NCI-H345 treated with DMSO at 0.1 percent for 48 hours (cell line): ENCODE results near the gene MPZ.
"Not testable (repeated sequence)": the region's sequence is repeated elsewhere in the genome, so short reads cannot be mapped to it uniquely, and the experiment has no call there.

Source experiments
- DNase-seq: peaks from one replicate; lab custom pipeline; 2025; ENCODE audit not compliant: unreplicated experiment; lab: John Stamatoyannopoulos, UW

The MPZ gene

DNA sequence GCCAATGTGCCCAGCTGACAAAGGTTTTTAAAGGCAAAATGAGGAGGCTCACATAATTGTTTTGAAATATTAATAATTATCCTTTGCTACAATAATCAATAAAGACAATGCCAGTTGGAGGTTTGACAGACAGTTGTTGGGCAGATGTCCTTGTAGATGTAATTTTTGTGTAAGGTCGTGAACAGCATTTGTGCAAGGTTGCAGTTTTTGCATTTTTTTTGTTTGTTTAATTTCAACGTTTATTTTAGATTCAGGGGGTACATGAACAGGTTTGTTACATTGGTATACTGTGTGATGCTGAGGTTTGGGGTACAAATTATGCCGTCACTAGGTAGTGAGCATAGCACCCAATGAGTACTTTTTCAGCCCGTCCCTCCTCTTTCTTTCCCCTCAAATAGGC lies 9.3 kb downstream of the MPZ start:
- DNase-seq, result no peak

DNA sequence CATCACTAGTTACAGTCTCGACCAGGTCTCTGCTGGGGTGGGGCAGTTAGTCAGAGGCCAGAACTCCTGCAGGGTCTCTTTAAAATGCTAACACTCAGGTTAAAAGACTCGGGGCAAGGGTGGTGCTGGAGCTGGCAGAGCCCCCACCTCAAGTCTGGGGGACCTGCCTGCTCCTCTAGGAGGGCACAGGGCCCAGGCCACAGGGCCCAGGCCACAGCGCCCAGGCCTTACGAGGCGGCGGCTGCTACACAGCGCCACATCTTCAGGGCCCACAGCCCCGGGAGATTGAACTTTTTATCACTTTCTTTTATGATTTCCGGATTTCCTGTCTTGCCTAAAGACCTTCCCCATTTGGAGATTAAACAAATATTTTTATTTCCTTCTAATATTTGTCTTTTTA lies 10.4 kb downstream of the MPZ start:
- DNase-seq, result no peak

DNA sequence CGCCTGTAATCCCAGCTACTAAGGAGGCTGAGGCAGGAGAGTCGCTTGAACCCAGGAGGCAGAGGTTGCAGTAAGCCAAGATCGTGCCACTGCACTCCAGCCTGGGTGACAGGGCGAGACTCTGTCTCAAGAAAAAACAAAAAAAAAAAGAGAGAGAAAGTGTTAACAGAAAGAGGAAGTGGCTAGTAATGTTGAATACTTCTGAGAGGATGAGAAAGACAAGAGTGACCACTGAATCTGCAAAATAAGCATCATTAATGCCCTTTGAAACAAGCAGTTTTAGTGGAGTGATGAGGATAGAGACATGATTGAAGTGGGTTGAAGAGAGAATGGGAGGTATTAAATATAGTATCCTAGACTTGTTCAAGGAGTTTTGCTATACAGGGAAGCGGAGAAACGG lies 11.7 kb downstream of the MPZ start:
- DNase-seq, result no peak

DNA sequence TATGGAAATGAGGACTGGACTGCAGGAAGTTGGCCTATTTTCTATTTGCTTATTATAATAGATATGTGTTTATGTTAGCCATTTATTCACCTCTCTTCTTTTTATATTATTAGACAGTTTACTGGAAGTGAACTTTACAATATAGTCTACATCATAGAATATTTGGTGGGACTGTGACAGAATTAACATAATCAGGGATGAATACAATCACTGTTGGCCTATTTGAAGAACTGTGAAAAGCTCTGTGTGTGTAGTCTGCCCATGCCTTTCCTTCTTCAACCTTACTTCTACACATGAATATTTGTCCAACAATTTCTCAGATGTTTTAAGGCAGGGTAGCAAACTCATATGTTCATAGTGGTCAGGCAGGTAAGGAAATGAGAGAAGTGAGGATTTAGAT lies 12.4 kb downstream of the MPZ start:
- DNase-seq, result no peak

DNA sequence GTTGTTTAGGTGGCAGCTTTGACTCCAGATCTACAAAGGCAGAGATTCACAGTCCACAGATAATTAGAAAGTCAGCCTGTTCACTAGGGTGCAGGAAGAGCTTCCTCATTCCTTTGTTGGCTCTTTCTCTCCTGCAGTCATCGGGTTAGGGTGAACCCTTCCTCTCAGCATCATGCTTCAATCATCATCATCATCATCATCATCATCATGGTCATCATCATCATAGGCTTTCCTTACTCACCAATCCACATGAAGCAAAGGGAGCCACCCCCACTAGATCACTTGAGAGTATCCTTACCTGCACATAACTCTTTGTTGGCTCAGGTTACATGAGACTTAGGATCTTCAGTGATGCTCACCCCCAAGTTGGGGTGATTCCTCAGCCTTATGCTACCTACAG lies 19.0 kb downstream of the MPZ start:
- DNase-seq, result no peak

DNA sequence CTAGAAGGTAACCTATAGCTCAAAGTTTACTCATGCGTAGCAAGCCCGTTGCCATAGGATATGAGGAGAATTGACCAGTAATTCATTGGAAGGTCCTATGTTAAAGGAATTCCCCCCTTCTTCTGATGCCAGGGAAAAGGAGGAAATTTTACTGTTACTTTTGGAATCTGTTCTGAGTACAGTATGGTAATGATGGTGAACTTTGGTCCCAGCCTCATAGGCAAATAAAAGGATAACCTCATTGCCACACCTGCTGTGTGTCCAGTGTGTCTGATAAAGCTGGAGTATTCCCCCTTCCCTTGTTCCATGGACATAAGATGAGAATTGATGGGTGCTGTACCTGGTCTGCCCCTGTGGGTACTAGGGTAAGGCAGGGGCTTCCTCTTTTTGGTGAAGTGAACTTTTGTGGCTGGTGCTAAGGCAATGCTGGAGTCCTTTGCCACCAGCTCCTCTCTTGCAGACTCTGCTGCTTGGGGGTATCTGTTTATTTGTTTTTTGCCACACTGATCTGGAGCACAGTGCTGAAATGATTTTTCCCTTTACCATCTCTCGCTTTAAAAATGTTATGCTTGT lies 22.2 kb downstream of the MPZ start:
- no peak for DNase-seq

DNA sequence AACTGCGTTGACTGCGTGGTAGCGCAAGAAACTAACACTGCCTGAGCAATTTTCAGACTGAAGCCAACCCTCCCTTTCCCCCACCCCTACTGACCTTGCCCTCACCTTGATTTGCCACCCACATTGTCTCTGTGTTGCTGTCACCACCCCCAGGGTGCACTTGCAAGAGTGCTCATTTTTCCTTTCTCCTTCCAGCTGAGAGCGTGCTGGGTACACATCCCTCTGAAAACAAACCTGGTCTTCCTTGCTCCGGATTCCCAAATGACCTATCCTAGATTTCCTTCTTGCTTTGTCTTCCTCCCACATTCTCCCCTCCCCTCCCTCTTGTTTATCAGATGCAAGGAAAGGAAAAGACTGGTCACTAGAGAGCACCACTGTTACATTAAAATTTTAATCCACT lies 24.2 kb downstream of the MPZ start:
- DNase-seq, result no peak

DNA sequence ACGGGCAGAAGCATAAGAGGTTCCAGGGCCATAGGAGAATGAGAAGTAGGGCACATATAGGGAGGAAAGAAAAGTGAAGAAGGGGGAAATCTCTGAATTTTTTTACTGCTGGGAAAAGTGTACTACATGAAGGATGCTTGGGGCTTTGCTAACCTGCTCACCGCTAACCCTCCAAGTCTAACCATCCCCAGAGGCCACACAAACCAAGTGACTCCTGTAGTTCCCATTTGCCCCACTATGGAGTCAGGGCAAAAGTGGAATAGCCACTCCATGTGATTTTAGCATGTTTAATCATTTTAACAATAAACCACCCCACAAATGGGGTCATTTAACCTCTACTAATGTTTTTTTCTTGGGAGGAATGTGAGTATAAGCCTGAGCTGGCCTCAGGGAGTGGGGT lies 24.7 kb downstream of the MPZ start:
- no peak for DNase-seq

DNA sequence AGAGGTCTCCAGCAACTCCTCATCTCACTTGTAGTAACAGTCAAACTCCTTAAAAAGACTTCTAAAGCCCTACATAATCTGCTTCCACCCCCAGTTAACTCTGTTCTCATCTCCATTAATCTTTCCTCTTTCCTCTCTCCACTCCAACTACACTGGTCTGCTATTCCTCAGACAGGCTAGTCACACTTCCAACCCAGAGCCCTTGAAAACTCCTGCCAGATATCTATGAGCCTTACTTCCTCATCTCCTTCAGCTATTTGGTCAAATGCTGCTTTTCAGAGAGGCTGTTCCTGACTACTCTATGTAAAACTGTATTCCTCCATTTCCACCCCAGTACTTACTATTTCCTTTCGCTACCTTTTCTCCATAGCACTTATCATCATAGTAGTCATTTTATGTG lies 26.8 kb downstream of the MPZ start:
- DNase-seq, result no peak

DNA sequence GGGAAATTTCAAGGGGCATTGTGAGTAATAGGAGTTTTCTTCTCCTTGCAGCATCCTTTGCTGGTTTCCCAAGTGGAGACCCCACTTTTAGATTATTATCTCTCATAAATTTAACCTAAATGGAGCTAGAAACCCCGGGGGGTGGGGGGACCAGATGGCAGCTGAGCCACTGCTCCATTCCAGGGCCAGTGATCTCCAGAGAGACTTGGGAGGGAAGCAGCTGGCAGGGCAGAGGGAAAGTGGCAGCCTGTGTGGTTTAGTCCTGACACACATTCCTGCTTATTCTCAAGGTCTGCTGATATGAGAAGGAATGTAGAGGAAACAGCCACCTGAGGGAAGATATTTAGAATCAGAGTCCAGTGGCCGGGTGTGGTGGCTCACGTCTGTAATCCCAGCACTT lies 34.9 kb downstream of the MPZ start:
- no peak for DNase-seq

DNA sequence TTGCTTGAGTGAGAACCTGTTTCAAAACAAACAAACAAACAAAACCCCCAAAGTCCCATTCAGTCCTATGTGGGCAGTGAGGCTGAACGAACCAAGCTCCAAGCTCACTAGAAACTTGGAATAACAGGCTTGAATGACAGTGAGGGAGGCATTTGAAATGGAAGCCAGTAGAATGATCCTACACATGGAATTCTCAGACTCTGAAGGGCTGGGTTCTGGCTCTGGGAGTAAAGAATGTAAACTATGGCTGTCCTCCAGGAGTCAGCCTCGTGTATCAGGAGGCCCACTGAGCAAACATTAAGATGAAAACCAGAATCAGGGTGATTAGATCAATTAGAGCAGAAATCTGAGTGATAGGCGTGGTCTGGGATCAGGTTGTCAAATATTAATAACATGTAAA lies 36.4 kb downstream of the MPZ start:
- DNase-seq, result no peak

DNA sequence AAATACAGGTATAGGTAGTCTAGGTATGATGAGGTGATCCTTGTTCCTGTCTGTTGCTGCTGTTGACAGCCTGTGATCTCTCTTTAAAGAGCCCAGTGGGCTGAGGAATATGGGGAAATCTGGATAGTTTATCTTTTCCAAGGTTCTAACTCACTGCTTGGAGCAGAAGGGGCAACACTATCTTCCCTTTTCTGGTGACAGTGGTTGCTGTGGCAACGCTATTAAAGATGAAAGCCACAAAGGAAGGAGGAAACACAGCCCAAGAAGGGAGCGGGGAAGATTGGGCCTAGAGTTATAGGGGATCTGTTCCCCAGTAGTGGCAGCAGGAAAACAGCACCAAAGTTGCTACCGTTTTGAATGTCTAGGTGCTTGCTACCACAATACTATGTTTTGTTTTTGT lies 42.4 kb downstream of the MPZ start:
- DNase-seq, result no peak

DNA sequence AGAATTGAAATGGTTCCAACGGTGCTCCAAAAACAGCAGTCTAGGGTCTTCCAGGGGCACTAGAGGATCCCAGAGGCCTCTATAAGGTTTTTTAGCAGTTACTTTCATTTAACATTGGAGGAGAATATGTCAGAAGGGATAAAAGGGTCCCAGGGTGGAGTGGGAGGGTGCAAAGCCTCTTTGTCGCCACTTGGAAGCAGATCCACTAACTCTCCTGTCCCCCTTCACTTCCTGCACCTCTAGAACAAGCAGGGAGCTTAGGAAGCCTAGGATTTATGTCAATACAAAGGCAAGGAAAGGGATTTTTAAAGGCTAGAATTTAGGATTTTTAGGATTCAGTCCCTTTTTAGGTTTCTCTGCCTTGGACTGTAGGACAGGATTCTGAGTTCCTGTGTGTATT lies 42.9 kb downstream of the MPZ start:
- no peak for DNase-seq

DNA sequence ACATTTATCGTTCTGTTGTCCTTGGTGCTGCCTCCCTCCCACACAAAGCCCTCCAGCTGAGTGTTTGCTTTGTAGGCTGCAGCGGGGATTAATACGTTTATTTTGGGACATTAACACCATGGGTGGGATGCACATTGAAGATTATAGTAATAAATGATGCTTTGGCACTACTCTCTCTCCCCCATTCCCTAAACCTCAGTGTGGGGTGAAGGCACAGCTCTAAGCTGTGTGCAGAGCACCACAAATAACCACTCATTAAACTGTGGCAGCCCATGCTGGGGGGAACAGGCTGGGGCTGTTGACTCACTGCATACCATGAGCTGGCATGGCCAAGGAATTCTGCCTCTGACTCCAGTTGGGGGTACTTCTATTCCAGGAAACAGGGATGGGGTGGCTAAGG lies 43.6 kb downstream of the MPZ start:
- DNase-seq, result no peak

DNA sequence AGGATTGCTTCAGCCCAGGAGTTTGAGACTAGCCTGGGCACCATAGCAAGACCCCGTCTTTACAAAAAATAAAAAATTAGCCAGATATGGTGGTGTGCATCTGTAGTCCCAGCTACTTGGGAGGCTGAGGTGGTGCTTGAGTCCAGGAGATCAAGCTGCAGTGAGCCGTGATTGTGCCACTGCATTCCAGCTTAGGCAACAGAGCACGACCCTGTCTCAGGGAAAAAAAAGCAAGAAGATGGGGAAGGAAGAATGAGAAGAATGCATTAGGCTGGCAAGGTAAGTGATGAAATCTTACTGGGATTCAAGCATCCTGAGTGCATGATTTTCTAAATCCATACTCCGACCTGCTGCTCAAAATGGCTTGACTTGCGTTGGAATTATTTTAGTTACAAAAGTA lies 44.5 kb downstream of the MPZ start:
- DNase-seq, result no peak

DNA sequence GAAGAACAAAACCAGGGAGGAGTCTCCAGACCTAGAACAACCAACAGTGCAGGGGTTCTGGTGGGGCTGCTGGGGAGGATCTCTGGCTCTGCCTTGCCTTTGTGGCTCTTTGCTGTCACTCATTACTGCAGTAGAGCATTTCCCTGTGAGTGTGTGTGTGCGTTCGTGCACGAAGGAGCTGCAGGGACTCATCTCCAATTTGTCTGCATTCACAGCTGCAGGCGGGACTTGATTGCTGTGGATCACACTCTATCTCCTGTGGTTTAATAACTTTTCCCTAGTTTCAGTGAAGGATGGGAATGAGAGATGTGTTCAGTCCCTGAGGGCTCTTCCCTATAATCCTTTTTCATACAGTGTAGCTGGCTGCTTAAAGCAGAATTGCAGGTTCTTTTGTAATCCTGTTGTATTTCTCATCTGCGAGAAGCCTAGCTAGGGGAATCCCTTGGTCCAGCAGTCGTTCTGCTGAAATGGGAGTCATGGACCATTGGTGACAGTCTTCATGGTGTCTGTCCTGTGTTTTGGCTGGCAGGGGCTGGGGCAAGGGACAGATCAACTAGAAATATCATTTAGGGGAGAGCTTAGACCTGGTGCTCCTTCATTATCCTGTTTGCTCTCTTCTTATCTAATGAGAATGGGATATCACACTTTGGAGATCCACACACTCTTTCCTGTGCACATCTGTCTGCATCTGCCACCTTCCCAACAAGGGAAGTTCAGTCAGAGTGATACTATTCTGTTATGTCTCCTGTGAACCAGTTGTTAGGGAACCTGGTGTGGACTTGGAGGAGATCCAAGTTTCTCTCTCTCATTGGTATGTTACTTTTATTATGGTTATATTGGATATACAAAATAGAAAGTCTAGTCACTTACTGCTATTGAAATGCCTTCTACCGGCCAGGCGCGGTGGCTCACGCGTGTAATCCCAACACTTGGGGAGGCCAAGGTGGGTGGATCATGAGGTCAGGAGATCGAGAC lies 48.2 kb downstream of the MPZ start:
- no peak for DNase-seq

DNA sequence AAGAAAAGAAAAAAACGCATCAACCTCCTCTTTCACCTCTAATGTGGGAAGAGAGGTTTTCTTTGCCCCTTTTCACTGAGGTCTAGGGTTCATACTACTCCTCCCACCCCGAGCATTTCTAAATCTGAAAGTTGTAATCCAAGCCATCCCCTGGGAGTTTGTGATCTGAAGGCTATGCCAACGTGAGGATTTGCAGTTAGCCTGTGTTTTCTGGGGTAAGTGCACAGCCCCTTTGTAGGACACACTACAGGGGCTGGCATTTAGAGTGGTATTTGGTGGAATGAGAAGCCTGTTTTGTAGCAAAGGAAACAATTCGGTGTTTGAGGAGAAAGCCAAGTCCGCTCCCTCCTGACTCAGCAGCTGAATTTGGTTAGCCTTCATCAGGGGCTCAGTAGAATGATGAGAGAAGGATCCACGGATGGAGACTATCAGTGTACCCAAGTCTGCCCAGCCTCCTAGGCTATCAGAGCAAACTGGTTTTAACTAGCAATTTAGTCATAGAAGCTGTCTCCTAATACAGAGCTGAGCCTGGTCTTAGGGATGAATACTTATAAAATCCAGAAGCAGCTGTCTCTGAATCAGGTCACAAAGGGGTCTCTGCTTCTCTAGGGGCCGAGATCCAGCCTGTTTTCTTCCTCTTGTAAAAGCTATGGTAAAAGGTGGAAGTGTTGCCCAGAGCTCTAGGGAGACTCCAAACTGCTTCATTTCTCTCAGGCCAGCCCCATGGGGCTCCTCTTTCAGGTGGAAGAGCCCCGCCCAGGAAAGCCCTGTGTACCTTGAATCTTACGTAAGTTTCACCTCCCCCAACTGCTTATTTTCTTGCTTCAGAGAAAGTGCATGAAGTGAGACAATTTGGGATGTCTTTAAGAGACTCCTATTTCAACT lies 49.1 kb downstream of the MPZ start:
- DNase-seq, result no peak

DNA sequence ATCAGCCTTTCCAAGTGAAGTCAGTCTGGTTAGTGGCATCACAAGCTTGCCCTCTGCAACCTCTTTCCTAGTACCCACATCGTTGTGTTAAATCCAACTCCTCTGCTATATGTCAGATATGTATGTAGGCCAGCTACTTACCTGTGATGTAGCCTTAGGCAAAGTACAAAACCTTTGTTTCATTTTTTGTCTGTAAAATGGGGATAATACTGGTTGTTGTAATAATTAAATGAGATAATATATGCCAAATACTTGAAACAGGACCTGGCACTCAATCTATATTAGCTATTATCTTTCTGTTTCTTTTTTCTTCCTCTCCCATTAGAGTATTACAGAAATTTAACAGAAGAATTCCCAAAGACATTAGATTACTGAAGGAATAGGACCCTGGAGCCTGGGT lies 50.0 kb downstream of the MPZ start:
- DNase-seq, result no peak

DNA sequence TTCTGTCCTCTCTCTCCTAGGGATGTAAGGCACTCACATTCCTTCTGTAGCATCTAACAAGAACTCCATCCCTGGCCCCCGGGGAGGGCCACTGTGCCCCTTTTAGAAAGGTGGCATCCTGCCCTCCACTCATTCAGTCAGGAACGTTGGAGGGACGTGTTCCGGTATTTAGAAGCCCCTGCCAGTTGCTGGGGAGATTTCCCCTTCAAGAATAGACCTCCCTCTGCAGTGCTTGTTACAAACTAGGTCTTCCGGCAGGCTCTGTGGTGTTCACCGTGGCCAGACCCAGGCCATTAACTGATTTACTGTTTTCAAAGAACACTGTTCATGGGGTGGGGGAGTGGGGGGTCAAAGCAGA lies 50.4 kb downstream of the MPZ start:
- no peak for DNase-seq

DNA sequence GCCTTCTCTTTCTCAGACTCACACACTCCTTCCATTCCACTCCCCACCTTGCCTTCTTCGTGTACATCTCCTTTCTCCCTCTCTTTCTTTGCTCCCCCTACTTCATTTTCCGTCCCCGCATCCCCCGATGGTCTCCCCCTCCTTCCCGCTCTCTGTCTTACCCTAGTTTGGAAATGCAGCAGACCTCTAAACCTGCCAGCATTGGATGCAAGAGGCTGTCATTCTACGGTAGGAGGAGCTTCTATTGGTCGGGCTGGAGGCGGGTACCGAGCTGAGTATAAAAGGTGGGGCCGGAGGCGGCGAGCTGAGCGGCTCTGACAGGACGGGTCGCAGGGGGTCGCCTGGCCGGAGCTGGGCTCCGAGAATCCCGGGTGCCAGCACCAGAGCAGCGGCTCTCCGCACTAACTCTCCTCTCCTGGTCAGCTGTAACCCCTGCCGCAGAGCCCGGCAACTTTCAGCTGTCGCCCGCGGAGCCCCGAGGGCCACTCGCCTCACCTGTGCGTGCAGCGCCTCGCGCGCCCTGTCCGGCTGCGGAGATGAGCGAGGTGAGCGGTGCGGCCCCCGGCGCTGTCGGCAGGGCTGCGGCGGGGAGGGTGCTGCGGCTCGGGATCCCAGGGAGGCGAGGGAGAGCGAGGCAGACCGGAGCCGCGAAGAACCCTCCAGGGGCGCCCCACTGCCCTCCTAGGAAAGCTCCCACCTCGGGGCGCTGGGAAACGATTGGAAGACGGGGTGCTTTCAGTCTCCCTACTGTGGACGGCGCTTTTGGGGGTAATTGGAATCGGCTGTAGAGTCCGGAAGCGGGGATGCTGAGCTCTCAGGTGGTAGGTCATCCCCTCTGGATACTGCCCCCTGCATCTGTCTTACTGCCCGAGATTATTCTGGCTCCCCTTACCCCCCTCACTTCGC lies 51.1 kb downstream of the MPZ start, which contains the start of gene PCP4L1:
Gene PCP4L1, plus strand, starts transcription at position 307 of the 906 bp plus-strand sequence. Its CDS starts 230 bp downstream, at position 537.
- DNase-seq, result peak; percentile 17

DNA sequence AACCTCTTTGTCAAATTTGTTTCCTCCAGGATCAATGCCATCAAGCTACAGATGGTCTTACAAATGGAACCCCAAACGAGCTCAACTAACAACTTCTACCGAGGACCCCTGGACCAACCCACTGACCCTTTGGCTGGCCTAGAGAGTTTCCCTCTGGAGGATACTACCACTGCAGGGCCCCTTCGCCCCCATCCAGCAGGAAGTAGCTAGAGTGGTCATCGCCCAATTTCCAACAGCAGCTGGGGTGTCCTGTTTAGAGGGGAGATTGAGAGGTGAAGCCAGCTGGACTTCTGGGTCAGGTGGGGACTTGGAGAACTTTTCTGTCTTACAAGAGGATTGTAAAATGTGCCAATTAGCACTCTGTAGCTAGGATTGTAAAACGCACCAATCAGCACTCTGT lies 52.7 kb downstream of the MPZ start:
- not testable (repeated sequence) for DNase-seq
